Right lobe of liver (tissue), 4 donors: ENCODE measurements around the gene OR1M1.

ENCODE experiments used
- POLR2A ChIP-seq: fragments of 450-650 bp; IDR thresholded peaks from one replicate; pipeline ENCODE4 v1.6.1; 2017; ENCODE audit warnings: antibody characterized with exemption, mild to moderate bottlenecking
- TF ChIP-seq, protein P1 (sequence below), 4 donors: fragments of 200-600 bp in 3 of 4; fragments of 450-650 bp in 1 of 4; IDR thresholded peaks; one replicate each; pipeline versions ENCODE4 v1.5.1 to v1.8.0; 2016 to 2022; ENCODE audit warnings: antibody characterized with exemption in 4 of 4, mild to moderate bottlenecking in 2 of 4
- donor health status: DM: no; HTN: no; CAD: no.
- donor health status: DM: no; HTN: no; CAD: no.
- donor health status: DM: no; HTN: yes; CAD: no.

DNA sequence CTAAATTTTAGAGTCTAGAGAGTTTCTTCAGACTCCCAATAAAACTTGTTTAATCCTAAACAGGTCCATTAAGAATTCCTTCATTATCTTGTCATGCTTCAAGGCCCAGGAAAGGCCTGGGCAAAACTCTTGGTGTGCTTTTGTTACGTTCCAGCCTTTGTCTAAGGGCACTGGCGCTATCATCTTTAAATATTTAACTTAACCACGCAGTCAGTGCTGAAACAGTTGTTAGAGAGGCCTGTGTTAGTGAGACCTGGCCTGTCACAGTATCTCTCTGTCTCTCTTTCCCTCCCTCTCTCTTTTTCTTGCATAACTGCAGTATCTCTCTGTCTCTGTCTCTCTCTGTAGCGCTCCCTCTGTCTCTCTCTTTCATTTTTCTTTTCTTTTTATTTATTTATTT, 8.2 kb upstream of the OR1M1 start:
- TF ChIP-seq, protein P1, sequence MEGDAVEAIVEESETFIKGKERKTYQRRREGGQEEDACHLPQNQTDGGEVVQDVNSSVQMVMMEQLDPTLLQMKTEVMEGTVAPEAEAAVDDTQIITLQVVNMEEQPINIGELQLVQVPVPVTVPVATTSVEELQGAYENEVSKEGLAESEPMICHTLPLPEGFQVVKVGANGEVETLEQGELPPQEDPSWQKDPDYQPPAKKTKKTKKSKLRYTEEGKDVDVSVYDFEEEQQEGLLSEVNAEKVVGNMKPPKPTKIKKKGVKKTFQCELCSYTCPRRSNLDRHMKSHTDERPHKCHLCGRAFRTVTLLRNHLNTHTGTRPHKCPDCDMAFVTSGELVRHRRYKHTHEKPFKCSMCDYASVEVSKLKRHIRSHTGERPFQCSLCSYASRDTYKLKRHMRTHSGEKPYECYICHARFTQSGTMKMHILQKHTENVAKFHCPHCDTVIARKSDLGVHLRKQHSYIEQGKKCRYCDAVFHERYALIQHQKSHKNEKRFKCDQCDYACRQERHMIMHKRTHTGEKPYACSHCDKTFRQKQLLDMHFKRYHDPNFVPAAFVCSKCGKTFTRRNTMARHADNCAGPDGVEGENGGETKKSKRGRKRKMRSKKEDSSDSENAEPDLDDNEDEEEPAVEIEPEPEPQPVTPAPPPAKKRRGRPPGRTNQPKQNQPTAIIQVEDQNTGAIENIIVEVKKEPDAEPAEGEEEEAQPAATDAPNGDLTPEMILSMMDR (IDR thresholded peaks at IDR 0.05), result no peak
- TF ChIP-seq POLR2A, result no peak
